ENCODE results near the gene VPS54. TPM values are rescaled to one million over a fixed set of nuclear protein-coding genes. Genes with fewer than 3 reads are reported as not detected.

The VPS54 gene
- total RNA-seq, 1 experiment from 2014 or later: 14.6 TPM

GRCh38 chr2:63899639-63900038, 119.6 kb downstream of the VPS54 start (continued):
- TF ChIP-seq CTCF (IDR thresholded peaks at IDR 0.05): no peak
- TF ChIP-seq SMAD3 (CRISPR knock-in tag; IDR thresholded peaks at IDR 0.05; ENCODE audit: borderline replicate concordance): no peak
- TF ChIP-seq ZNF396 (CRISPR knock-in tag; IDR thresholded peaks at IDR 0.05; ENCODE audit: borderline replicate concordance): no peak
- no peak for TF ChIP-seq FOXJ3 (CRISPR knock-in tag; IDR thresholded peaks at IDR 0.05; ENCODE audit: borderline replicate concordance)
- no peak for TF ChIP-seq GABPB1 (CRISPR knock-in tag; IDR thresholded peaks at IDR 0.05)
- TF ChIP-seq E2F4 (CRISPR knock-in tag; IDR thresholded peaks at IDR 0.05; ENCODE audit: borderline replicate concordance, low read depth): no peak
- TF ChIP-seq ARID4B (CRISPR knock-in tag; IDR thresholded peaks at IDR 0.05; ENCODE audit: borderline replicate concordance): no peak
- TF ChIP-seq GTF2I (CRISPR knock-in tag; conservative IDR thresholded peaks at IDR 0.05): no peak
- TF ChIP-seq ATF6 (CRISPR knock-in tag; IDR thresholded peaks at IDR 0.05): no peak
- no peak for TF ChIP-seq ZNF671 (CRISPR knock-in tag; IDR thresholded peaks at IDR 0.05)
- TF ChIP-seq FOXK1 (CRISPR knock-in tag; IDR thresholded peaks at IDR 0.05): no peak
- TF ChIP-seq E2F5 (CRISPR knock-in tag; IDR thresholded peaks at IDR 0.05): no peak

GRCh38 chr2:63898839-63899238, 120.4 kb downstream of the VPS54 start:
- no peak overlapping the region for H3K4me3 Mint-ChIP-seq
- TF ChIP-seq E2F1 (CRISPR knock-in tag; IDR thresholded peaks at IDR 0.05) (no peak), ATF1 (CRISPR knock-in tag; IDR thresholded peaks at IDR 0.05) (no peak)
- no peak for DNase-seq (ENCODE audit: low spot score)
- H3K36me3 Mint-ChIP-seq: peaks cover 40% of the 10 kb centered on the region
- POLR2A ChIA-PET: no interaction called here
- H3K9me3 Mint-ChIP-seq: peaks cover 25% of the 10 kb centered on the region
- ATAC-seq: no peak
- H3K27me3 Mint-ChIP-seq (ENCODE audit: low read depth): no peaks in the 10 kb centered on the region
- H3K27ac Mint-ChIP-seq: peak overlapping the region; percentile 57; the same call in 1 of the 2 replicates
- CTCF ChIA-PET: no interaction called here
- H3K4me1 Mint-ChIP-seq: no peaks in the 10 kb centered on the region; the same call in 1 of the 2 replicates

All from WTC11 (cell line).